Fibroblast of pulmonary artery (primary cell): ENCODE results near the gene SPAG8.

Source experiments
- DNase-seq: peaks from one replicate; pipeline ENCODE4 v3.0.0-alpha.2; 2010; ENCODE audit warnings: low read depth
- H3K4me3 ChIP-seq: replicated peaks from 2 replicates; pipeline ENCODE4 v1.5.1; 2011; ENCODE audit warnings: low read depth, mild to moderate bottlenecking, control low read depth, low read length, moderate library complexity
- CTCF ChIP-seq: IDR thresholded peaks from 2 replicates; pipeline ENCODE4 v1.5.1; 2011; ENCODE audit warnings: mild to moderate bottlenecking, control low read depth, low read length, inconsistent platforms; ENCODE audit errors: missing control alignments

The SPAG8 gene

GRCh38 chr9:35781066-35781465 is 31.0 kb downstream of the SPAG8 start:
- no peak for DNase-seq
- TF ChIP-seq CTCF = no peak
- no peak overlapping the region for H3K4me3 ChIP-seq

GRCh38 chr9:35778496-35778895 is 33.6 kb downstream of the SPAG8 start:
- no peak for TF ChIP-seq CTCF
- no peak for DNase-seq
- no peak overlapping the region for H3K4me3 ChIP-seq

GRCh38 chr9:35776018-35776417 is 36.0 kb downstream of the SPAG8 start:
- no peak for DNase-seq
- no peak overlapping the region for H3K4me3 ChIP-seq
- no peak for TF ChIP-seq CTCF

DNA sequence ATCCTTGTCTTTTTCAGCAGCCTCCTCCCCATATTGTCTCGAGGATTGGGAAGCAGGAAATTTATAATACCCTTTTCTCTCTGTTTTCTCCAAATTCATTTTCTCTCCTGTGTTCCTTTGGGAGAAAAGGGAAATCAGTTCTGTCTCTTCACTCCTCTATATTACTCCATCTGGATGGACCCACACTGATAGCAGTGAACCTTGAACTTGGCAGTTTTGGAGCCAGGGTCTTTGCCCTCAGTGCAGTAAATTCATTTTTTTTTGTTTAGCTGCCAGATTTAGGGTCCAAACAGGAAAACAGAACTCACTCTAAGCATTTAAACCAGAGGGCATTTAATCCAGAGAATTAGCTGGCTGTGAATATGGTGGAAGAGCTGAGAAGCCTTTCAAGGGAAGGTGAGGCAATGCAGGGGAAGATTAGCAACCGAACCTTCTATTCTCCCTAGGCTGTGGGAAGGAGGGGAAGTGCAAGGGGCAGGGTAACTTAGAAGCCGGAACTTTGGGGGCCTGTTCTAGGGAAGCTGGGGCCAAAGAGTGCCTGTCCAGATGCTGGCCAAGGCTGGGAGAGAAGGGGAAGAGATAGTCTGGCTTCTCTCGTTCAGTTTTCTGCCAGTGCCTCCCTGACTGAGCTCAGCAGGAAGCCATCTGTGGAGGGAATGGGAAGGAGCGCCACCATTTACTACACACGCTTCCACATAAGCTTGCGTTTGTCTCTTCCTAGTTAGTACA is 37.0 kb downstream of the SPAG8 start:
- peak; percentile 13 for DNase-seq
- no peak for TF ChIP-seq CTCF

GRCh38 chr9:35771943-35772342 is 40.1 kb downstream of the SPAG8 start:
- TF ChIP-seq CTCF = no peak
- H3K4me3 ChIP-seq = no peak overlapping the region
- no peak for DNase-seq

More for the DNA sequence above, 37.0 kb downstream of the SPAG8 start:
- H3K4me3 ChIP-seq = no peak overlapping the region

GRCh38 chr9:35771534-35771933 is 40.5 kb downstream of the SPAG8 start:
- H3K4me3 ChIP-seq = no peak overlapping the region
- TF ChIP-seq CTCF = no peak
- DNase-seq = peak; percentile 57

- no peak overlapping the region for H3K4me3 ChIP-seq
- TF ChIP-seq CTCF = no peak
- DNase-seq = no peak
Measured at GRCh38 chr9:35771075-35771433, 41.0 kb downstream of the SPAG8 start.
